D721Med (cell line): Measurements from ENCODE around the gene TEX12.
"Not testable (repeated sequence)": the region's sequence is repeated elsewhere in the genome, so short reads cannot be mapped to it uniquely, and the experiment has no call there.

Experiments used
- DNase-seq: peaks from one replicate; pipeline ENCODE4 v3.0.0; 2011; ENCODE audit warnings: low spot score; ENCODE audit not compliant: insufficient read length
- FAIRE-seq: peaks from 2 replicates; lab custom pipeline; 2011; peaks lifted over from hg19 to GRCh38; lab: Jason Lieb, UNC
- TF ChIP-seq, protein P1 (sequence below): IDR thresholded peaks from 2 replicates; pipeline ENCODE4 v1.5.1; 2012; ENCODE audit warnings: mild to moderate bottlenecking, control low read depth; ENCODE audit not compliant: insufficient read depth; ENCODE audit errors: missing control alignments

The TEX12 gene

DNA sequence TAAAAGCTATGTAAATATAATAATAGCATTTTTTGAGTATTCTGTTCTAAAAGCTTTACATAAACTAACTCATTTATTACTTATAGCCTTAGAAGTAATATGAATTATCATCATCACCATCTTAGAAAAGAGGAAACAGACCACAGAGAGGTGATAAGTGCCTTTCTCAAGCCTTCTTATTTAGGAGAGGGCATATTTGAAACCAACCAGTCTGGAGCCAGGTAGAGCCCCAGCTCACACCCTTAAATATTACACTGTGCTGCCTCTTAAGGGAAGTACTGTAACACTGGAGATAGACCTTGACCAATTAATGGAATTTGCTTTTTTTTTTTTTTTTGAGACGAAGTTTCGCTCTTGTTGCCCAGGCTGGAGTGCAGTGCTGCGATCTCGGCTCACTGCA, 10.4 kb downstream of the TEX12 start:
- DNase-seq (no peak), FAIRE-seq (no peak)
- TF ChIP-seq, protein P1, sequence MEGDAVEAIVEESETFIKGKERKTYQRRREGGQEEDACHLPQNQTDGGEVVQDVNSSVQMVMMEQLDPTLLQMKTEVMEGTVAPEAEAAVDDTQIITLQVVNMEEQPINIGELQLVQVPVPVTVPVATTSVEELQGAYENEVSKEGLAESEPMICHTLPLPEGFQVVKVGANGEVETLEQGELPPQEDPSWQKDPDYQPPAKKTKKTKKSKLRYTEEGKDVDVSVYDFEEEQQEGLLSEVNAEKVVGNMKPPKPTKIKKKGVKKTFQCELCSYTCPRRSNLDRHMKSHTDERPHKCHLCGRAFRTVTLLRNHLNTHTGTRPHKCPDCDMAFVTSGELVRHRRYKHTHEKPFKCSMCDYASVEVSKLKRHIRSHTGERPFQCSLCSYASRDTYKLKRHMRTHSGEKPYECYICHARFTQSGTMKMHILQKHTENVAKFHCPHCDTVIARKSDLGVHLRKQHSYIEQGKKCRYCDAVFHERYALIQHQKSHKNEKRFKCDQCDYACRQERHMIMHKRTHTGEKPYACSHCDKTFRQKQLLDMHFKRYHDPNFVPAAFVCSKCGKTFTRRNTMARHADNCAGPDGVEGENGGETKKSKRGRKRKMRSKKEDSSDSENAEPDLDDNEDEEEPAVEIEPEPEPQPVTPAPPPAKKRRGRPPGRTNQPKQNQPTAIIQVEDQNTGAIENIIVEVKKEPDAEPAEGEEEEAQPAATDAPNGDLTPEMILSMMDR, result no peak

DNA sequence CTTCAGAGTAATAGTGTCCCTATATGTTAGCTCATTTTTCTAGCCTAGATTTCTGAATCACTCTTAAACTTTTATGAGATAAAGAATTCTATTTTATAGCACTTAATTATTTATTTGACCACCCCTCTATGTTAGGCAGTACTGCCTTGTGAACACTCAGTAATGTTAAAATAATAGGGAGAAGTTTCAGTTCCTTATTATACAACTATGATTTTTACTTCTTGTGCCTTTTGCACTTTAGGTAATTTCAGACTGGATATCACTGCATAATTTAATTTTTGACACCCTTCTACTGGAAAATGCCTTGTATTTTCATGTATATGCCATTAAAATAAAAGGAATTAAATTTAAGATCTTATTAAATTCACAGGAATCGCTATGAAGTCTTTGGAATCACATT, 11.3 kb downstream of the TEX12 start:
- no peak for DNase-seq
- TF ChIP-seq, protein P1, result no peak
- no peak for FAIRE-seq

DNA sequence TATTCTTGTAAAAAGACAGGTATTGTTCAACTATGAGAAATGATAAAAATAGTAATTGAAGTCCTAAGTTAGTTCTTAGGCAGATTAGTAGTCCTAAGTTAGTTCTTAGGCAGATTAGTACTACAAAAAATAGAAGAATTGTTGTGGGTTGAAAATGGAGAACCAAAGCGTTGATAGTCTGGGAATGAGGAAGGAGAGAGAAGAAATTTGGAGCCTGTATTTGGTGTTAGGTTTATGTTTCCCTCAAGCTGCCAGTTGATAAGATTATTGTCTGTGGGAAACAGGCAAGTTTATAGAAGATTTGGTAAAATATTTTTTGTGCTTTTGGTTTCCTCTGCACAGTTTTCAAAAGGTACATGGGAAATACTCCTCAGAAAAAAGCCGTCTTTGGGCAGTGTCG, 11.8 kb downstream of the TEX12 start:
- no peak for FAIRE-seq
- TF ChIP-seq, protein P1, result no peak

DNA sequence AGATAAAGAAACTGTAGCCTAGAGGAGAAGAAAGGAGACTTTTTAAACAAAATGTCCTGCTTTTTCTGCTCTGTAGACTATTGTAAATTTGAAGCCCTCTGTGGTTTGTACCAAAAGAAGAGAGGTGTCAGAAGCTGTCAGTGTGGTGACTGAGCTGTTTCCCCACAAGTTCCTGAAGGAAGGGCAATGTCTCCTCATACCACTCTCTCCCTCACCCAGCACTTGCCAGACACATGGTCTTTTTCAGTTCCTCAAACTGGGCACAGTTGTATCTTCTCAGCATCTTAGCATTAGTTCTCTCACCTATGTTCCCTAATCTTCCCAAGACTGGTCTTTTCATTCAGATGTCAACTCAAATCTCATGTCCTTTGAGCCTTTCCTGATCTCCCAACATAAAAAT, 12.4 kb downstream of the TEX12 start:
- TF ChIP-seq, protein P1, result no peak
- DNase-seq, result no peak
- no peak for FAIRE-seq

More for the DNA sequence above, 11.8 kb downstream of the TEX12 start:
- DNase-seq, result no peak

DNA sequence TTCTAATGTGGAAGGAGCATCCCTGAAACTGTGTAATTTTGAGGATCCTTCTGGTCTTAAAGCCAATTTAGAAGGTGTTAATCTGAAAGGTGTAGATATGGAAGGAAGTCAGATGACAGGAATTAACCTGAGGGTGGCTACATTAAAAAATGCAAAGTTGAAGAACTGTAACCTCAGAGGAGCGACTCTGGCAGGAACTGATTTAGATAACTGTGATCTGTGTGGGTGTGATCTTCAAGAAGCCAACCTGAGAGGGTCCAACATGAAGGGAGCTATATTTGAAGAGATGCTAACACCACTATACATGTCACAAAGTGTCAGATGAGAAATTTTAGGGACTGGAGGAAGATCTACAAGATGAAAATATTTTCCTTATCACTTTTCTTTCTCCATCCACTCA, 15.7 kb downstream of the TEX12 start:
- FAIRE-seq (no peak), DNase-seq (no peak)

DNA sequence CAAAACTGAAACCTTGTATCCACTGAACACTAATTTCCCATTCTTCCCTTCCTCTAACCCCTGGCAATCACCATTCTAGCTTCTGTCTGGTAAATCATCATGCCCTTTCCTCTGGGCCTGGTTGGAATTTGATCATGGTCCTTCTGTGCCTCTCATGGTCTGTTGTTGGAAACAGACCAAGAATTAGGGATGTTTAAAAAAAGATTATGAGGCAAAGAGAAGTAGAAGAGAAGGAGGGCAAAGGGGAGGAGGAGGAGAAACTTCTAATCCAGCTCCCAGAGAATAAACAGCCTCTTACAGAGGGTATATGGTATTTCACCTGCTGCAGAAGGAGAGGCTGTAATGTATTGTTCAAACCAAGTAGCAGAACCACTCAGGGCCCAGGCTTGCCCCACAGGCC, 18.7 kb downstream of the TEX12 start:
- FAIRE-seq (no peak), DNase-seq (no peak)
- TF ChIP-seq, protein P1, result no peak

More for the DNA sequence above, 15.7 kb downstream of the TEX12 start:
- TF ChIP-seq, protein P1, result no peak

DNA sequence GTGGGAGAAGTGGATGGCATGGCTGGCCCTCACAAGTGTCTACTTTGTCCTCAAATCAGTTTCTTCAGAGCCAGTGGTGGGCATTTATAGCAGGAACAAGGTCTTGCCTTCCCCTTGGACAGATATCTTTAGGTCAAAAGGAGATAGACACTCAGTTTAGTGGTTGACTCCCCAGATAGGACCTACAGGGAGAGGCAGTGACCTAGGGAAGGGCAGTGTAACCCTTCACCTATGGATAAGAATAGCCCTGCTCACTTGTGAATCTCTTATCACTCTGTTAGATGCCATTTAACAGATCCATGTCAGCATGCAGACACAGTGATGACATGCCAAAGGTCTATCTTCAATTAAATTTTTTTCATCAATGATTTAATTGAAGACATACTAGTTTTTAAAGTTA, 19.1 kb downstream of the TEX12 start:
- no peak for DNase-seq
- no peak for FAIRE-seq
- TF ChIP-seq, protein P1, result no peak

DNA sequence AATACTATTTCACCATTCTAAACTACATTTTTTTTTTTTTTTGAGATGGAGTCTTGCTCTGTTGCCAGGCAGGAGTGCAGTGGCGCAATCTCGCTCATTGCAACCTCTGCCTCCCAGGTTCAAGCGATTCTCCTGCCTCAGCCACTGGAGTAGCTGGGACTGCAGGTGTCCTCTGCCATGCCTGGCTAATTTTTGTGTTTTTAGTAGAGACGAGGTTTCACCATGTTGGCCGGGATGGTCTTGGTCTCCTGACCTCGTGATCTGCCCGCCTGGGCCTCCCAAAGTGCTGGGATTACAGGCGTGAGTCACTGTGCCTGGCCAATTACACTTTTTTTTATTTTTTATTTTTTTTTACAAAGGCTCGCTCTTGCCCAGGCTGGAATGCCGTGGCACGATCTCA, 27.9 kb downstream of the TEX12 start:
- FAIRE-seq, DNase-seq: not testable (repeated sequence)
